HepG2 (cell line): ENCODE results near the gene VWA7. TPM values are rescaled to one million over a fixed set of nuclear protein-coding genes. Genes with fewer than 3 reads are reported as not detected.

ENCODE experiments used
- ATAC-seq: fragments of 200-7000 bp; cut with Tn5 transposase; 3 replicates; pipeline ENCODE4 v1.9.1; 2020; ENCODE audit warnings: mild to moderate bottlenecking, moderate library complexity
- BruUV-seq: library from RNA; stranded (reverse); fragments of 400-500 nt; replicated peaks from 2 replicates; lab custom pipeline; 2021; lab: Mats Ljungman, UMichigan
- CTCF ChIA-PET: fragments of 300-600 bp; formaldehyde crosslinking; extraction: SDS; loops from one replicate; lab custom pipeline; 2021; ENCODE audit warnings: low total read pairs, inconsistent platforms, low intra/inter-chr PET ratio; lab: Yijun Ruan, JAX
- POLR2A ChIA-PET: fragments of 350-600 bp; sonication (Branson Sonifier 250); formaldehyde crosslinking; loops from one replicate; lab custom pipeline; 2020; ENCODE audit warnings: antibody characterized with exemption, inconsistent platforms; lab: Yijun Ruan, JAX
- DNase-seq: peaks from one replicate; pipeline ENCODE4 v3.0.0-alpha.2; 2015; ENCODE audit warnings: low spot score
- FAIRE-seq: peaks from 3 replicates; lab custom pipeline; 2011; peaks lifted over from hg19 to GRCh38; lab: Jason Lieb, UNC
- H2AFZ ChIP-seq: one replicate; pipeline ENCODE4 v1.6.1; 2011; ENCODE audit warnings: low read length, inconsistent platforms
- H3K27ac ChIP-seq: fragments of 300-600 bp; 3 replicates; pipeline ENCODE4 v1.8.0; 2011; ENCODE audit warnings: mixed run types, mild to moderate bottlenecking, mixed read lengths, low read length, inconsistent platforms; ENCODE audit not compliant: insufficient read depth; ENCODE audit errors: extremely low read length
- H3K27me3 ChIP-seq, 2 experiments: fragments of 200-600 bp in 1 of 2; 2 replicates in 1 of 2; 3 replicates in 1 of 2; pipeline versions ENCODE4 v1.6.0 to v1.8.0; 2011; ENCODE audit warnings: low read length in 2 of 2, mild to moderate bottlenecking in 2 of 2, moderate library complexity in 2 of 2, inconsistent platforms in 1 of 2; ENCODE audit not compliant: insufficient read depth in 2 of 2, control insufficient read depth in 1 of 2
- H3K36me3 ChIP-seq, 2 experiments: fragments of 200-600 bp in 1 of 2; replicated peaks in 1 of 2; 2 replicates in 1 of 2; 3 replicates in 1 of 2; pipeline versions ENCODE4 v1.5.1 to v1.8.0; 2011; ENCODE audit warnings: low read length in 2 of 2, inconsistent platforms in 1 of 2; ENCODE audit not compliant: insufficient read depth in 2 of 2, control insufficient read depth in 1 of 2
- H3K4me1 ChIP-seq: 2 replicates; pipeline ENCODE4 v1.5.1; 2012; ENCODE audit warnings: low read length, inconsistent platforms; ENCODE audit not compliant: insufficient read depth
- H3K4me2 ChIP-seq: 2 replicates; pipeline ENCODE4 v1.6.0; 2011; ENCODE audit warnings: low read depth, low read length, inconsistent platforms
- H3K4me3 ChIP-seq, 3 experiments: fragments of 200-600 bp in 1 of 3; sonication (generic), shearing (Covaris generic) in 1 of 3; replicated peaks in 1 of 3; 2 replicates each; pipeline ENCODE4 v1.5.1; 2011 to 2016; ENCODE audit warnings: low read length in 3 of 3, inconsistent platforms in 2 of 3, low read depth in 2 of 3, mild to moderate bottlenecking in 2 of 3, control low read depth in 1 of 3, mixed read lengths in 1 of 3; ENCODE audit not compliant: insufficient read depth in 1 of 3
- H3K79me2 ChIP-seq: one replicate; pipeline ENCODE4 v1.6.1; 2011; ENCODE audit warnings: low read length, inconsistent platforms; ENCODE audit not compliant: insufficient read depth
- H3K9ac ChIP-seq: 2 replicates; pipeline ENCODE4 v1.6.0; 2011; ENCODE audit warnings: mild to moderate bottlenecking, low read depth, low read length, inconsistent platforms; ENCODE audit not compliant: insufficient read depth
- H3K9me3 ChIP-seq: 2 replicates; pipeline ENCODE4 v1.5.1; 2012; ENCODE audit warnings: mild to moderate bottlenecking, low read length
- H4K20me1 ChIP-seq: 2 replicates; pipeline ENCODE4 v1.6.0; 2011; ENCODE audit warnings: inconsistent platforms, mild to moderate bottlenecking, low read length, moderate library complexity; ENCODE audit not compliant: insufficient read depth
- CEBPG ChIP-seq: IDR thresholded peaks from 2 replicates; pipeline ENCODE4 v1.6.1; 2016
- CENPX ChIP-seq: sonication (generic); formaldehyde crosslinking; IDR thresholded peaks from 2 replicates; pipeline ENCODE4 v1.9.0; 2021; ENCODE audit warnings: mild to moderate bottlenecking, missing genetic modification reagents, moderate library complexity
- EHMT2 ChIP-seq: fragments of 200-600 bp; sonication (generic); IDR thresholded peaks from 2 replicates; pipeline ENCODE4 v1.7.0; 2017; ENCODE audit warnings: antibody characterized with exemption, low read depth, low read length, borderline replicate concordance
- ERF ChIP-seq: IDR thresholded peaks from 2 replicates; pipeline ENCODE4 v1.6.1; 2018; ENCODE audit warnings: missing biosample characterization, missing genetic modification reagents
- KDM5A ChIP-seq: fragments of 200-600 bp; sonication (generic); IDR thresholded peaks from 2 replicates; pipeline ENCODE4 v1.7.0; 2018; ENCODE audit warnings: antibody characterized with exemption, mild to moderate bottlenecking, low read length, borderline replicate concordance
- RCOR2 ChIP-seq: IDR thresholded peaks from 2 replicates; pipeline ENCODE4 v1.6.1; 2016; ENCODE audit warnings: missing biosample characterization, missing genetic modification reagents
- RERE ChIP-seq: IDR thresholded peaks from 2 replicates; pipeline ENCODE4 v1.6.1; 2016; ENCODE audit warnings: low read depth, missing genetic modification reagents, missing compliant biosample characterization
- RFX1 ChIP-seq: fragments of 450-650 bp; IDR thresholded peaks from 2 replicates; pipeline ENCODE4 v1.6.1; 2017
- SAP130 ChIP-seq: IDR thresholded peaks from 2 replicates; pipeline ENCODE4 v1.6.1; 2016; ENCODE audit warnings: low read depth
- SIN3B ChIP-seq: fragments of 150-350 bp; IDR thresholded peaks from 2 replicates; pipeline ENCODE4 v1.6.1; 2014; ENCODE audit warnings: low read length
- SKI ChIP-seq: fragments of 450-650 bp; IDR thresholded peaks from one replicate; pipeline ENCODE4 v1.6.1; 2018; ENCODE audit warnings: mild to moderate bottlenecking; ENCODE audit not compliant: partially characterized antibody
- XRCC5 ChIP-seq: fragments of 200-400 bp; formaldehyde crosslinking; optimal IDR thresholded peaks from 2 replicates; pipeline ENCODE3; 2017; ENCODE audit warnings: mild to moderate bottlenecking, low read length
- ZNF512 ChIP-seq: sonication (generic); formaldehyde crosslinking; IDR thresholded peaks from 2 replicates; pipeline ENCODE4 v1.4.0; 2020; ENCODE audit warnings: mild to moderate bottlenecking, missing genetic modification reagents
- ZNF616 ChIP-seq: sonication (generic); formaldehyde crosslinking; IDR thresholded peaks from 2 replicates; pipeline ENCODE4 v1.5.0; 2020; ENCODE audit warnings: low read depth, mild to moderate bottlenecking, missing genetic modification reagents
- ZNF770 ChIP-seq: sonication (generic); formaldehyde crosslinking; IDR thresholded peaks from 2 replicates; pipeline ENCODE4 v1.5.0; 2020; ENCODE audit warnings: mild to moderate bottlenecking, missing genetic modification reagents
- ZNF780A ChIP-seq: sonication (generic); formaldehyde crosslinking; IDR thresholded peaks from 2 replicates; pipeline ENCODE4 v1.8.0; 2022; ENCODE audit warnings: mild to moderate bottlenecking, missing genetic modification reagents, moderate library complexity
- WGBS: methylation state at CpG from one replicate; pipeline ENCODE4 v1.1.6; 2017; ENCODE audit warnings: low lambda C conversion rate; 5-methylcytosine and 5-hydroxymethylcytosine counted together
- in situ Hi-C: cut with HindIII; loops from 2 replicates; pipeline ENCODE4 v1.10.0; 2017; ENCODE audit warnings: low pct_unique_long_range_greater_than_20kb; ENCODE audit not compliant: extremely low pct_ligation_motif_present
- intact Hi-C: fragments of 100-400 bp; cut with micrococcal nuclease; formaldehyde crosslinking; loops from one replicate; pipeline ENCODE4 v1.10.0; 2022; ENCODE audit not compliant: unreplicated experiment
- polyA plus RNA-seq, 8 experiments: library from polyadenylated mRNA; depleted of rRNA in 3 of 8; stranded (reverse) in 7 of 8; unstranded in 1 of 8; fragments of >200 nt; fragmentation: Illumina TruSeq in 4 of 8; extraction: Trizol in 4 of 8; gene quantifications; 2 replicates each; pipeline versions ENCODE4 v1.2.1 to v1.2.3, GENCODE V29; 2011 to 2016; ENCODE audit warnings: low read depth in 4 of 8, missing spikeins in 1 of 8, mixed read lengths in 1 of 8; ENCODE audit not compliant: insufficient read depth in 1 of 8
- total RNA-seq, 5 experiments: library from RNA; depleted of rRNA; stranded (reverse); fragments of >200 nt; fragmentation: Illumina TruSeq; extraction: Trizol; gene quantifications; 2 replicates each; pipeline ENCODE4 v1.2.3, GENCODE V29; 2016; ENCODE audit warnings: low read depth in 1 of 5

The VWA7 gene
- total and polyA plus RNA-seq, 2 of the 13 experiments (the other 11 are each of a cell fraction or from before 2014, with no cell fraction given): 0.86 to 3.3 TPM

GRCh38 chr6:31717499-31718222, 59.5 kb downstream of the VWA7 start:
- Histone ChIP-seq H3K4me2 (peak overlapping the region; percentile 52), H3K9me3 (no peaks in the 10 kb centered on the region), H3K4me3 (no peak overlapping the region), H3K4me1 (peaks cover 25% of the 10 kb centered on the region), H3K79me2 (no peaks in the 10 kb centered on the region), H3K27ac (no peak overlapping the region), H3K27me3 (peaks cover 6 to 47% of the 10 kb centered on the region in 2 experiments; a peak in 4 of 5 replicates), H4K20me1 (no peaks in the 10 kb centered on the region), H2AFZ (no peak overlapping the region), H3K9ac (no peak overlapping the region), H3K36me3 (no peaks in the 10 kb centered on the region)
- 23% methylated on average over 10 of the region's 10 CpGs for WGBS
- ChIA-PET CTCF (interaction anchor here (0.9 kb wide), 1 partner anchor 52 kb away, joined by 3 read pairs; no protein-coding TSS in a partner anchor), POLR2A (interaction anchor here (0.8 to 1.6 kb wide), 5 partner anchors 12 to 110 kb away, joined by 3 to 7 read pairs (median 3); partner anchors contain the start of genes ABHD16A, DDAH2, HSPA1B and VWA7)
- peak; percentile 81 for FAIRE-seq
- intact Hi-C loops: loop anchor here (5.0 kb wide), 1 partner anchor 35 kb away; the partner anchor contains the start of gene LY6G5C
- peak; percentile 74 for DNase-seq
- ATAC-seq: peak; percentile 93
- no TSS peak for BruUV-seq
- in situ Hi-C loops: no loop called here
- TF ChIP-seq SKI (peak; percentile 27), ZNF780A (CRISPR knock-in tag) (no peak), CEBPG (CRISPR knock-in tag) (peak; percentile 37; the same call in 1 of the 2 replicates), ZNF512 (CRISPR knock-in tag) (no peak), SIN3B (no peak), ZNF616 (no peak), SAP130 (CRISPR knock-in tag) (peak; percentile 77), RERE (CRISPR knock-in tag) (no peak), ZNF770 (CRISPR knock-in tag) (no peak), RFX1 (no peak), XRCC5 (peak; percentile 99), CENPX (CRISPR knock-in tag) (no peak), EHMT2 (no peak), KDM5A (no peak), RCOR2 (CRISPR knock-in tag) (no peak), ERF (CRISPR knock-in tag) (peak; percentile 58; the same call in 1 of the 2 replicates)
